Stimulated activated CD4-positive, alpha-beta T cell treated with anti-CD3 and anti-CD28 coated beads, Interleukin-2, amount 100 ng/mL, for 24 hours (primary cell): ENCODE data around the gene STXBP1.
"Not testable (repeated sequence)": the region's sequence is repeated elsewhere in the genome, so short reads cannot be mapped to it uniquely, and the experiment has no call there.

Source experiments
- DNase-seq, 2 donors: peaks; one replicate each; pipeline ENCODE4 v3.0.0-alpha.2; 2020

The STXBP1 gene

GRCh38 chr9:127611899-127612790, at the start of gene STXBP1:
Gene STXBP1 (plus strand): TSS chr9:127612277. CDS start chr9:127612404, 127 bp downstream.
- peak; percentile 87 to 91 for DNase-seq

GRCh38 chr9:127562279-127562796, 49.7 kb upstream of the STXBP1 start:
- no peak for DNase-seq

GRCh38 chr9:127562841-127563401, 49.2 kb upstream of the STXBP1 start:
- DNase-seq = no peak

- DNase-seq = no peak
Measured at GRCh38 chr9:127563579-127563978, 48.5 kb upstream of the STXBP1 start.

- no peak for DNase-seq
Measured at GRCh38 chr9:127565231-127565630, 46.8 kb upstream of the STXBP1 start.

- DNase-seq = no peak
Measured at GRCh38 chr9:127566351-127567001, 45.6 kb upstream of the STXBP1 start.

- DNase-seq = no peak
Measured at GRCh38 chr9:127567035-127567729, 44.9 kb upstream of the STXBP1 start.

- DNase-seq = peak; percentile 27 to 30
Measured at GRCh38 chr9:127567730-127568617, 44.1 kb upstream of the STXBP1 start.

GRCh38 chr9:127568618-127568970, 43.5 kb upstream of the STXBP1 start:
- no peak for DNase-seq

GRCh38 chr9:127568971-127569885, 42.8 kb upstream of the STXBP1 start:
- DNase-seq = peak; percentile 76 to 79

GRCh38 chr9:127569886-127570401, 42.1 kb upstream of the STXBP1 start:
- peak in 1 of 2 donors; percentile 31 for DNase-seq

- no peak for DNase-seq
Measured at GRCh38 chr9:127570533-127571111, 41.5 kb upstream of the STXBP1 start.

- no peak for DNase-seq
Measured at GRCh38 chr9:127571971-127572370, 40.1 kb upstream of the STXBP1 start.

GRCh38 chr9:127572961-127573721, 38.9 kb upstream of the STXBP1 start:
- DNase-seq = no peak

GRCh38 chr9:127574072-127574993, 37.7 kb upstream of the STXBP1 start:
- peak; percentile 40 to 52 for DNase-seq

GRCh38 chr9:127575875-127576778, 36.0 kb upstream of the STXBP1 start:
- no peak for DNase-seq

- not testable (repeated sequence) for DNase-seq
Measured at GRCh38 chr9:127577194-127577593, 34.9 kb upstream of the STXBP1 start.
